ENCODE measurements around the gene PUSL1.
A peak's percentile ranks its signal among the peaks of the same experiment; 100 is the strongest.

The PUSL1 gene

DNA sequence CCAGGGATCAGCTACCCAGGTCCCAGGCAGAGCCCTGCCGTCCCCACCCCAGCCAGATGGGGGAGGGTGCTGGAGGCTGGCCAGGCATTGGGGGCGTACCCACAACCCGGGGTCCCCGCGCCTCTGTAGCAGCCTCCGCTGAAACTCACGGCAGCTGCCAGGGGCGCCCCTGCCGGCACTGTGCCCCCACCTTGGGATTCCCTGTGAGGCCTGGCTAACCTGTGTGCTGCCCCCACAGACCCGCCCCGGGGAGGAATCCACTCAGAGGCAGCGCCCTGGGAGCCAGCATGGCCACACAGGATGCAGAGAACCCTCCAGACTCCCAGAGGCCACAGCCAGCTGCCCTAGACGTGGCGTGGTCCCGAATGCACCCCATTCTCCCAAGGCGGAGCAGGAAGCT lies 37.0 kb downstream of the PUSL1 start:
- H3K36me3 ChIP-seq (ENCODE audit: insufficient read depth, insufficient read length, low read length): peaks cover 19% of the 10 kb centered on the region
- no peaks in the 10 kb centered on the region for H3K9me3 ChIP-seq (ENCODE audit: insufficient read depth, low read length)
- H3K4me1 ChIP-seq (ENCODE audit: insufficient read depth, insufficient read length): peaks cover 8% of the 10 kb centered on the region
- peak overlapping the region; percentile 42 for H3K9ac ChIP-seq (ENCODE audit: insufficient read length, low read depth)
- TF ChIP-seq YY1 (IDR thresholded peaks at IDR 0.05; ENCODE audit: insufficient read depth, insufficient read length): no peak
- TF ChIP-seq SUZ12 (IDR thresholded peaks at IDR 0.05; ENCODE audit: extremely low read depth, insufficient read depth, insufficient read length): no peak
- no peak for TF ChIP-seq ZNF274 (IDR thresholded peaks at IDR 0.05; ENCODE audit: low read depth, low read length)
- DNase-seq (ENCODE audit: low read depth, low spot score): no peak
- H3K27me3 ChIP-seq (ENCODE audit: insufficient read depth, insufficient read length): no peaks in the 10 kb centered on the region
- no peak overlapping the region for H3K4me3 ChIP-seq (ENCODE audit: insufficient read length, low read depth)

DNA sequence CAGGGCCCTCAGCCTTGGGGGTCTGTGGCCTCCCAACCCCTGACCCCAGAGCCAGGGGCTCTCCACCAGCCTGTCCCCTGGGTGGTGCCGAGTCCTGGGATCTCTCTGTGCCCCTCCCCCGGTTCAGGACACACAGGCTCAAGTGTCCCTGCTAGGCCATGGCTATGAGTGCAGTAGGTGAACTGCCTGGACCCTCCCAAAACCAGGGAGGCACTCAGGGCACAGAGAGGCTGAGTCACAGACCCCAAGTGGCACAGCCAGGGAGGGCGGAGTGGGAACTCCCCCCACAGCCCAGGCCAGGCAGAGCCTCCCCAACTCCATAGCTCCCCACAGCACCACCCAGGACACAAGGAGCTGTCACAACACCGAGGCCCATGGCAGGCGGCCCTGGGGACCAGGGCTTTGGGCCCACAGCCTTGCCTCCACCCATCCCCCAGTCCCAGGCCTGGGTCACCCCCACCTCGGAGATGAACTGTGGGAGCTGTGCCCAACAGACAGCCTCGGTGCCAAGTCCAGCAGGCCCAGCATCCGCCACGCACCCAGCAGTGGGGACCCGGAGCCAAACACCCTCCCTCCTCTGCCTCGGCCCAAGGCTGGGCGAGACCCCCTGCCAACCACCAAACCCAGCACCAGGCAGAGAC lies 37.6 kb downstream of the PUSL1 start:
- Histone ChIP-seq H3K4me1 (ENCODE audit: insufficient read depth, insufficient read length) (peaks cover 8% of the 10 kb centered on the region), H3K36me3 (ENCODE audit: insufficient read depth, insufficient read length, low read length) (peaks cover 13% of the 10 kb centered on the region), H3K9me3 (ENCODE audit: insufficient read depth, low read length) (no peaks in the 10 kb centered on the region), H3K9ac (ENCODE audit: insufficient read length, low read depth) (peak overlapping the region; percentile 42), H3K4me3 (ENCODE audit: insufficient read length, low read depth) (no peak overlapping the region), H3K27me3 (ENCODE audit: insufficient read depth, insufficient read length) (no peaks in the 10 kb centered on the region)
- no peak for TF ChIP-seq ZNF274 (IDR thresholded peaks at IDR 0.05; ENCODE audit: low read depth, low read length)
- no peak for TF ChIP-seq SUZ12 (IDR thresholded peaks at IDR 0.05; ENCODE audit: extremely low read depth, insufficient read depth, insufficient read length)
- no peak for TF ChIP-seq YY1 (IDR thresholded peaks at IDR 0.05; ENCODE audit: insufficient read depth, insufficient read length)
- DNase-seq (ENCODE audit: low read depth, low spot score): no peak

- no peak for DNase-seq (ENCODE audit: low read depth, low spot score)
- H3K9me3 ChIP-seq (ENCODE audit: insufficient read depth, low read length): no peaks in the 10 kb centered on the region
- peaks cover 8% of the 10 kb centered on the region for H3K4me1 ChIP-seq (ENCODE audit: insufficient read depth, insufficient read length)
- no peak for TF ChIP-seq SUZ12 (IDR thresholded peaks at IDR 0.05; ENCODE audit: extremely low read depth, insufficient read depth, insufficient read length)
- no peak for TF ChIP-seq ZNF274 (IDR thresholded peaks at IDR 0.05; ENCODE audit: low read depth, low read length)
- TF ChIP-seq YY1 (IDR thresholded peaks at IDR 0.05; ENCODE audit: insufficient read depth, insufficient read length): no peak
- H3K9ac ChIP-seq (ENCODE audit: insufficient read length, low read depth): peak overlapping the region; percentile 23
- peaks cover 8% of the 10 kb centered on the region for H3K36me3 ChIP-seq (ENCODE audit: insufficient read depth, insufficient read length, low read length)
- no peaks in the 10 kb centered on the region for H3K27me3 ChIP-seq (ENCODE audit: insufficient read depth, insufficient read length)
- H3K4me3 ChIP-seq (ENCODE audit: insufficient read length, low read depth): no peak overlapping the region
Observed at GRCh38 chr1:1346501-1346890, 38.1 kb downstream of the PUSL1 start.

DNA sequence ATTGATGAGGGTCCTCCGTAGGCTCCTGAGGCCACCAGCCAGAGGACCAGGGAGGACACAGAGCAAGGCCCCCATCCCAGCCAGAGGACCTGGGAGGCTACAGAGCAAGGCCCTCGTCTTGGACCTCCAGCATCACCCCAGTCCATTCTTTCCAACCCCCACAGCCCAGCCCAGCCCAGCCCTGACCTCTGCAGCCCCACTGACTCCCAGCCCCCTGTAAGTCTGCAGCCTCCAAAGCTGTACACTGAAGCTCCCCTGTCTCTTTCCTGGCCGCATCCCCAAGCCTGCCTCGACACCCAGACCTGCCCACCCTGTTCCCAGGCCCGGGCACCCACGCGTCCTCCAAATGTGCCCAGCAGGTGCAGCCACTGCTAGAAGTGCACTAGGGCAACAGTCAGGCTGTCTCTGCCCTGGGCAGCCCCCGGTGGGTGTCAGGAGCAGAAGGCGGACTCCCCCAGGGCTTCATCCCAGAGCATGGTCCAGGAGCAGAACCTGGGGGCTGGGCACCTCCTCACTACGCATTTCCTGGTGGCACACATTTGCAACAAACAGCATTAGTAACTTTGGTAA lies 38.7 kb downstream of the PUSL1 start:
- peak overlapping the region; percentile 87 for H3K9ac ChIP-seq (ENCODE audit: insufficient read length, low read depth)
- no peaks in the 10 kb centered on the region for H3K27me3 ChIP-seq (ENCODE audit: insufficient read depth, insufficient read length)
- H3K4me3 ChIP-seq (ENCODE audit: insufficient read length, low read depth): peak overlapping the region; percentile 66
- H3K4me1 ChIP-seq (ENCODE audit: insufficient read depth, insufficient read length): peaks cover 13% of the 10 kb centered on the region
- H3K9me3 ChIP-seq (ENCODE audit: insufficient read depth, low read length): no peaks in the 10 kb centered on the region
- H3K36me3 ChIP-seq (ENCODE audit: insufficient read depth, insufficient read length, low read length): peaks cover 2% of the 10 kb centered on the region
- TF ChIP-seq SUZ12 (IDR thresholded peaks at IDR 0.05; ENCODE audit: extremely low read depth, insufficient read depth, insufficient read length) (no peak), YY1 (IDR thresholded peaks at IDR 0.05; ENCODE audit: insufficient read depth, insufficient read length) (no peak), ZNF274 (IDR thresholded peaks at IDR 0.05; ENCODE audit: low read depth, low read length) (no peak)
- DNase-seq (ENCODE audit: low read depth, low spot score): no peak

- no peak for DNase-seq (ENCODE audit: low read depth, low spot score)
- H3K4me3 ChIP-seq (ENCODE audit: insufficient read length, low read depth): peak overlapping the region; percentile 66
- no peaks in the 10 kb centered on the region for H3K27me3 ChIP-seq (ENCODE audit: insufficient read depth, insufficient read length)
- H3K4me1 ChIP-seq (ENCODE audit: insufficient read depth, insufficient read length): peaks cover 15% of the 10 kb centered on the region
- H3K36me3 ChIP-seq (ENCODE audit: insufficient read depth, insufficient read length, low read length): peaks cover 8% of the 10 kb centered on the region
- no peaks in the 10 kb centered on the region for H3K9me3 ChIP-seq (ENCODE audit: insufficient read depth, low read length)
- no peak for TF ChIP-seq SUZ12 (IDR thresholded peaks at IDR 0.05; ENCODE audit: extremely low read depth, insufficient read depth, insufficient read length)
- no peak for TF ChIP-seq ZNF274 (IDR thresholded peaks at IDR 0.05; ENCODE audit: low read depth, low read length)
- TF ChIP-seq YY1 (IDR thresholded peaks at IDR 0.05; ENCODE audit: insufficient read depth, insufficient read length): no peak
- H3K9ac ChIP-seq (ENCODE audit: insufficient read length, low read depth): peak overlapping the region; percentile 87
Observed at GRCh38 chr1:1347663-1348419, 39.4 kb downstream of the PUSL1 start.

- Histone ChIP-seq H3K4me1 (ENCODE audit: insufficient read depth, insufficient read length) (peaks cover 15% of the 10 kb centered on the region), H3K27me3 (ENCODE audit: insufficient read depth, insufficient read length) (no peaks in the 10 kb centered on the region), H3K36me3 (ENCODE audit: insufficient read depth, insufficient read length, low read length) (peaks cover 16% of the 10 kb centered on the region), H3K9ac (ENCODE audit: insufficient read length, low read depth) (peak overlapping the region; percentile 87), H3K9me3 (ENCODE audit: insufficient read depth, low read length) (no peaks in the 10 kb centered on the region), H3K4me3 (ENCODE audit: insufficient read length, low read depth) (peak overlapping the region; percentile 66)
- DNase-seq (ENCODE audit: low read depth, low spot score): no peak
- no peak for TF ChIP-seq SUZ12 (IDR thresholded peaks at IDR 0.05; ENCODE audit: extremely low read depth, insufficient read depth, insufficient read length)
- TF ChIP-seq ZNF274 (IDR thresholded peaks at IDR 0.05; ENCODE audit: low read depth, low read length): no peak
- no peak for TF ChIP-seq YY1 (IDR thresholded peaks at IDR 0.05; ENCODE audit: insufficient read depth, insufficient read length)
Observed at GRCh38 chr1:1348420-1349255, 40.2 kb downstream of the PUSL1 start.
